ENCODE data around the gene ZYX. TPM values are rescaled to one million over a fixed set of nuclear protein-coding genes. Genes with fewer than 3 reads are reported as not detected.

The ZYX gene
- total RNA-seq, 2 experiments from 2014 or later: 179 to 192 TPM

- DNase-seq: no peak
- CTCF ChIA-PET: no interaction called here
- POLR2A ChIA-PET: interaction anchor here (1.6 to 3.2 kb wide), 2 partner anchors 10 to 13 kb away, joined by 3 to 9 read pairs; no protein-coding TSS in a partner anchor
- no peak for ATAC-seq
- H3K27ac Mint-ChIP-seq: no peak overlapping the region
- peaks cover 33% of the 10 kb centered on the region for H3K4me1 Mint-ChIP-seq (ENCODE audit: low read depth)
- no peaks in the 10 kb centered on the region for H3K27me3 Mint-ChIP-seq (ENCODE audit: low read depth)
- H3K4me3 Mint-ChIP-seq: no peak overlapping the region
- peaks cover 54% of the 10 kb centered on the region for H3K36me3 Mint-ChIP-seq (ENCODE audit: low read depth)
- H3K9me3 Mint-ChIP-seq (ENCODE audit: insufficient read depth): no peaks in the 10 kb centered on the region
Observed at GRCh38 chr7:143394068-143394467, 12.9 kb downstream of the ZYX start.

DNA sequence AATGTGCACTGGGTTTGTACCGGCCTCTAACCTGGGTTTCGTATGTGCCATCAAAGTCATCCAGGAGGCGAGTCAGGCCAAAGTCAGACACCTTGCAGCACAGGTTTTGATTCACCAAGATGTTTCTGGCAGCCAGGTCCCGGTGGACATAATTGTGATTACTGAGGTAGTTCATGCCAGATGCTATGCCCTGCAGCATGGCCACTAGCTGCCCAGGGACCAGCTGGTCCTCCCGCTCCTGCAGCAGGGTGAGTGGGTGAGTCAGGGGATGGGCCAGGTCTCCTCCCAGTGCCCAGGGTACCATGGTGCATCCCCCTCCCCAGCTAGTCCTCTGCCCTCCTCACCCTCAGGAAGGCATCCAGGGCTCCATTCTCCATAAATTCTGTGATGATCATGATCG, 13.6 kb downstream of the ZYX start:
- Mint-ChIP-seq H3K27me3 (ENCODE audit: low read depth) (no peaks in the 10 kb centered on the region), H3K36me3 (ENCODE audit: low read depth) (peaks cover 47% of the 10 kb centered on the region), H3K4me1 (ENCODE audit: low read depth) (peaks cover 26% of the 10 kb centered on the region), H3K27ac (peak overlapping the region; percentile 1), H3K9me3 (ENCODE audit: insufficient read depth) (no peaks in the 10 kb centered on the region), H3K4me3 (no peak overlapping the region)
- ChIA-PET POLR2A (interaction anchor here (3.2 kb wide), 1 partner anchor 10 kb away, joined by 9 read pairs; no protein-coding TSS in a partner anchor), CTCF (no interaction called here)
- ATAC-seq (no peak), DNase-seq (no peak)

DNA sequence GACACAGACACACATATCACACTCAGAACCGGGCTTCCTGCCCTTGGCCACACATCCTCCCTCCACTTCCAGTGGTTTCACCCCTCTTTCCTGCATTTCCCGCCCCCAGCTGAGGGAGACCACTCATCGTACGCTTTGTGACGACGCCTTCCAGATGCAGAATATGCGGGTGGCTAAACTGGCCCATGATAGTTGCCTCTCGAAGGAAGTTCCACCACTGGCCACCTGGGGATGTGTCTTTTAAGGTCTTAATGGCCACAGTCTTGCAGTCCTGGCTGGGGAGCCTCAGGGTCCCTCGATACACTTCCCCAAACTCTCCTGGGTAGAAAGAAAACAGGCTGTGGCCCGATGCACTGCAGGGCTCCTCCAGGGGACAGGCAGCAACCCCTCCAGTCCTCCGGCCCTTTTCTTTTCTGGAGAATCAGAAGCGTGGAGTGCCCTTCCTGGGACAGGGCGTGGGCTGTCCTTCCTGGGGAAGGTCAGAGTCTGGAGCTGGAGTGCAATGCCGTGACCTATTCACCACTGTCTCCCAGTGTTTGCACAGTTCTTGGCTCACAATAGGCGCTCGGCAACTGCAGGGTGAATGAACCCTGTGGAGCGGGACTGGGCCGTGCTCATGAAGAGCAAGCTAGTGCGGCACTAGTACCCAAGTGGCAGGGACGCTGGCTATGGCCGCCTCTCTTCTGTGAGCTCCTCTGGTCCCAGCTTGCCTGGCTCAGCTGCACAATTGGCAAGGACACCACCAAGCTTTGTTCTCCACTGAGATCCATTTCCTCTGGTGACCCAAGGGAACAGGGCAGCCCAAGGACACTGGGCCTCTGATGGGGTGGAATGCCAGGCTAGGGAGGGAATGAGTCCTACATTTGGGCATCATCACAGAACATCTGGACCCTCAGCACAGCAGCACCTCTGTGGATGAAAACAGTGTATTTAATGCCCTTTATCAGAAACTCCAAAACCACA, 14.3 kb downstream of the ZYX start:
- ChIA-PET POLR2A (interaction anchor here (3.2 kb wide), 1 partner anchor 11 kb away, joined by 9 read pairs; no protein-coding TSS in a partner anchor), CTCF (interaction anchor here (1.2 kb wide), 1 partner anchor 11 kb away, joined by 3 read pairs; no protein-coding TSS in a partner anchor)
- peaks cover 20% of the 10 kb centered on the region for H3K4me1 Mint-ChIP-seq (ENCODE audit: low read depth)
- H3K36me3 Mint-ChIP-seq (ENCODE audit: low read depth): peaks cover 40% of the 10 kb centered on the region
- no peak for DNase-seq
- no peaks in the 10 kb centered on the region for H3K9me3 Mint-ChIP-seq (ENCODE audit: insufficient read depth)
- H3K27ac Mint-ChIP-seq: peak overlapping the region; percentile 1
- no peak overlapping the region for H3K4me3 Mint-ChIP-seq
- no peaks in the 10 kb centered on the region for H3K27me3 Mint-ChIP-seq (ENCODE audit: low read depth)
- no peak for ATAC-seq

GRCh38 chr7:143396182-143396581, 15.0 kb downstream of the ZYX start:
- no peak overlapping the region for H3K27ac Mint-ChIP-seq
- no peaks in the 10 kb centered on the region for H3K27me3 Mint-ChIP-seq (ENCODE audit: low read depth)
- H3K4me1 Mint-ChIP-seq (ENCODE audit: low read depth): peaks cover 18% of the 10 kb centered on the region
- peaks cover 35% of the 10 kb centered on the region for H3K36me3 Mint-ChIP-seq (ENCODE audit: low read depth)
- ATAC-seq (no peak), DNase-seq (no peak)
- CTCF ChIA-PET: interaction anchor here (0.7 to 1.4 kb wide), 3 partner anchors 11 to 20 kb away, joined by 3 to 6 read pairs (median 3); no protein-coding TSS in a partner anchor
- POLR2A ChIA-PET: interaction anchor here (0.8 kb wide), 2 partner anchors 8 to 10 kb away, joined by 3 to 7 read pairs; no protein-coding TSS in a partner anchor
- no peak overlapping the region for H3K4me3 Mint-ChIP-seq
- H3K9me3 Mint-ChIP-seq (ENCODE audit: insufficient read depth): no peaks in the 10 kb centered on the region

DNA sequence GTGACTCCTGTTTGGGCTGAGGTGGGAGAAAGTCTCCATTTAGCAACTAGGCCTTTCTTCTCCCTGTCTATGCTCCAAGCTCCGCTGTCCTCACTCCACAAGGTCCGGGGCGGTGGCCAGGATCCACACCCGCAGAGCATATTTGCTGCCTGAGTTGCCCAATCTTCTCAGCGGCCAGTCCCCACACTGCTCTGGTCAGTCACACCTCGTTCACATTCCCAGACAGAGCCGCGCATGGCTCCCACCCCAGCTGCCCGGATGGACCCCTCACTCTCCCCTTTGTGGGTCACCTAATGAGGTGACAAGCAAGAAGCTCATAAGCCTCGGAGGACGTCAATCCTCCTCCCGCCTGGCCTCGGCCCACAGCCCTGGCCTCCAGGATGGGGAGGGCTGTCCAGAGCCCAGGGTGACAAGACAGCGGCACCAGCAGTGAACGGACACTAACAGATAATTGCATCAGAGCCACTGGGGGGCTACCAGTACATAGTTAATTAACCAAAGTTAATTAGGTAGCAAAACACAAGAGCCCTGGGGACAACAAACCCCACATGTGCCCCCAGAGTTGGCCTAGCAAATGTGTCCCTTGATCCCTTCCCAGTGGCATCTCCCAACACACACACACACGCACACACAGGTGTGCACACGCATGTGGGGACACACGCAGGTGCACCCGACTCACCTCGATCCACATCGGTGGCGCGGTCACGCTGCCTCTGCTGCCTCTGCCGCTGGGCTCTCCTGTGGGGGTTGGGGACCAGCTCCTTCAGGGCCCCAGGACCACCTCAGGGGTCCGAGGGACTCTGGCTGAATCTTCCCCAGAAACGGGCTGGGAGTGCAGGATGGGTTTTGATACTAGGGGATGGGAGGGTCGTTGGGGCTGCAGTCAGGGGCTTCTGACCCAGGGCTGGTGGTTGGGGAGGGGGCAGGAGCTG, 15.7 kb downstream of the ZYX start:
- Mint-ChIP-seq H3K4me1 (ENCODE audit: low read depth) (peaks cover 14% of the 10 kb centered on the region), H3K4me3 (no peak overlapping the region), H3K36me3 (ENCODE audit: low read depth) (peaks cover 29% of the 10 kb centered on the region), H3K9me3 (ENCODE audit: insufficient read depth) (no peaks in the 10 kb centered on the region), H3K27ac (no peak overlapping the region), H3K27me3 (ENCODE audit: low read depth) (no peaks in the 10 kb centered on the region)
- DNase-seq: no peak
- no peak for ATAC-seq
- ChIA-PET POLR2A (interaction anchor here (0.8 to 1.0 kb wide), 3 partner anchors 8 to 9 kb away, joined by 3 to 7 read pairs (median 3); no protein-coding TSS in a partner anchor), CTCF (interaction anchor here (0.7 to 1.4 kb wide), 3 partner anchors 10 to 20 kb away, joined by 3 to 6 read pairs (median 3); no protein-coding TSS in a partner anchor)

- no peak overlapping the region for H3K27ac Mint-ChIP-seq
- DNase-seq (no peak), ATAC-seq (no peak)
- ChIA-PET CTCF (interaction anchor here (1.4 kb wide), 2 partner anchors 18 to 19 kb away, joined by 4 to 6 read pairs; no protein-coding TSS in a partner anchor), POLR2A (interaction anchor here (1.0 kb wide), 1 partner anchor 9 kb away, joined by 3 read pairs; no protein-coding TSS in a partner anchor)
- H3K9me3 Mint-ChIP-seq (ENCODE audit: insufficient read depth): no peaks in the 10 kb centered on the region
- no peak overlapping the region for H3K4me3 Mint-ChIP-seq
- no peaks in the 10 kb centered on the region for H3K27me3 Mint-ChIP-seq (ENCODE audit: low read depth)
- H3K4me1 Mint-ChIP-seq (ENCODE audit: low read depth): peaks cover 11% of the 10 kb centered on the region
- peaks cover 20% of the 10 kb centered on the region for H3K36me3 Mint-ChIP-seq (ENCODE audit: low read depth)
Observed at GRCh38 chr7:143397710-143398530, 16.8 kb downstream of the ZYX start.

GRCh38 chr7:143398616-143399015, 17.5 kb downstream of the ZYX start:
- peaks cover 14% of the 10 kb centered on the region for H3K4me1 Mint-ChIP-seq (ENCODE audit: low read depth)
- no peak overlapping the region for H3K4me3 Mint-ChIP-seq
- H3K9me3 Mint-ChIP-seq (ENCODE audit: insufficient read depth): no peaks in the 10 kb centered on the region
- H3K27ac Mint-ChIP-seq: no peak overlapping the region
- no peak for ATAC-seq
- DNase-seq: no peak
- ChIA-PET POLR2A (no interaction called here), CTCF (interaction anchor here (1.4 kb wide), 1 partner anchor 17 kb away, joined by 4 read pairs; no protein-coding TSS in a partner anchor)
- H3K27me3 Mint-ChIP-seq (ENCODE audit: low read depth): no peaks in the 10 kb centered on the region
- peaks cover 16% of the 10 kb centered on the region for H3K36me3 Mint-ChIP-seq (ENCODE audit: low read depth)

- Mint-ChIP-seq H3K27me3 (ENCODE audit: low read depth) (no peaks in the 10 kb centered on the region), H3K36me3 (ENCODE audit: low read depth) (peaks cover 11% of the 10 kb centered on the region), H3K9me3 (ENCODE audit: insufficient read depth) (no peaks in the 10 kb centered on the region), H3K4me1 (ENCODE audit: low read depth) (peaks cover 14% of the 10 kb centered on the region), H3K27ac (no peak overlapping the region), H3K4me3 (no peak overlapping the region)
- ATAC-seq (no peak), DNase-seq (no peak)
- ChIA-PET POLR2A (no interaction called here), CTCF (interaction anchor here (1.4 kb wide), 1 partner anchor 17 kb away, joined by 4 read pairs; no protein-coding TSS in a partner anchor)
Observed at GRCh38 chr7:143399151-143399550, 18.0 kb downstream of the ZYX start.

DNA sequence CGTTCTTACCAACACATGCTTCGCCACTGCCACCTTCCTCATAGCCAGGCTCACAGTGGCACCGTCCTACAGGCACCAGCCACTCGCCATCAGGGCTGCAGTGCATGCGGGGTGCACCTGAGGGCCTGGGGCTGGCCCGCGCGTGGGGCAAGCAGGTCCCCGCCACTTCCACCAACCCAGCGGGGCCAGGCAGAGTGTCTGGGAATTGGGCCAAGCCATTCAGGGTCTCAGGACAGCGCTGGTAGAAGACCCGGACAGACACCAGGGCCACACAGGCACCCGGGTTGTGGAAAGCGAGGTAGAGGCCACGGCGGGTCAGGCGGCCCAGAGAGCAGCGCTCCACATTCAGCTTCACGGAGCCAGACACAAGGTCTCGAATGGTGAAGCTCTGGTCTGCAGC, 18.5 kb downstream of the ZYX start:
- ATAC-seq (no peak), DNase-seq (no peak)
- POLR2A ChIA-PET: no interaction called here
- no peak overlapping the region for H3K27ac Mint-ChIP-seq
- no peaks in the 10 kb centered on the region for H3K9me3 Mint-ChIP-seq (ENCODE audit: insufficient read depth)
- H3K27me3 Mint-ChIP-seq (ENCODE audit: low read depth): no peaks in the 10 kb centered on the region
- H3K4me1 Mint-ChIP-seq (ENCODE audit: low read depth): peaks cover 11% of the 10 kb centered on the region
- no peak overlapping the region for H3K4me3 Mint-ChIP-seq
- H3K36me3 Mint-ChIP-seq (ENCODE audit: low read depth): peaks cover 11% of the 10 kb centered on the region
- CTCF ChIA-PET: no interaction called here

- peaks cover 13% of the 10 kb centered on the region for H3K4me1 Mint-ChIP-seq (ENCODE audit: low read depth)
- peaks cover 6% of the 10 kb centered on the region for H3K36me3 Mint-ChIP-seq (ENCODE audit: low read depth)
- ChIA-PET CTCF (interaction anchor here (1.4 to 2.9 kb wide), 5 partner anchors 13 to 186 kb away, joined by 4 to 13 read pairs (median 6); no protein-coding TSS in a partner anchor), POLR2A (no interaction called here)
- H3K4me3 Mint-ChIP-seq: no peak overlapping the region
- no peak for DNase-seq
- H3K27ac Mint-ChIP-seq: no peak overlapping the region
- no peaks in the 10 kb centered on the region for H3K27me3 Mint-ChIP-seq (ENCODE audit: low read depth)
- ATAC-seq: no peak
- no peaks in the 10 kb centered on the region for H3K9me3 Mint-ChIP-seq (ENCODE audit: insufficient read depth)
Observed at GRCh38 chr7:143401265-143401664, 20.1 kb downstream of the ZYX start.

All from activated CD8-positive, alpha-beta T cell treated with anti-CD3 and anti-CD28 coated beads, Interleukin-2, amount 10 ng/mL, durations not matched to agents 7 days and 5 days (primary cell).